Dermis microvascular lymphatic vessel endothelial cell (primary cell): ENCODE results near the gene ZBTB43. TPM values are rescaled to one million over a fixed set of nuclear protein-coding genes. Genes with fewer than 3 reads are reported as not detected.

Experiments
- DNase-seq, 2 donors: peaks; one replicate each; pipeline versions ENCODE4 v3.0.0 to v3.0.0-alpha.2; 2010; ENCODE audit warnings: low read depth in 2 of 2
- total RNA-seq: library from RNA; depleted of rRNA; stranded (reverse); fragments of >200 nt; gene quantifications from 2 replicates; pipeline ENCODE4 v1.2.1, GENCODE V29; 2014

ZBTB43 gene
- total RNA-seq, 1 donor from 2014 or later = 15.9 TPM

- no peak for DNase-seq
These were observed 51.6 kb downstream of the ZBTB43 start for GRCh38 chr9:126856326-126856877.

- no peak for DNase-seq
These were observed 52.6 kb downstream of the ZBTB43 start for GRCh38 chr9:126857261-126857960.

GRCh38 chr9:126859111-126859510 is 54.3 kb downstream of the ZBTB43 start:
- no peak for DNase-seq

GRCh38 chr9:126860077-126860756 is 55.4 kb downstream of the ZBTB43 start, which contains the start of gene ZBTB34:
ZBTB34 (plus strand) TSS chr9:126860639; CDS start chr9:126879400, 18,761 bp downstream.
- DNase-seq = peak; percentile 14 to 62

GRCh38 chr9:126860757-126861466 is 56.1 kb downstream of the ZBTB43 start:
- peak in 1 of 2 donors; percentile 35 for DNase-seq

GRCh38 chr9:126861707-126862103 is 56.9 kb downstream of the ZBTB43 start:
- no peak for DNase-seq

GRCh38 chr9:126862104-126862761 is 57.4 kb downstream of the ZBTB43 start:
- no peak for DNase-seq

- DNase-seq = no peak
These were observed 59.9 kb downstream of the ZBTB43 start for GRCh38 chr9:126864771-126865170.

GRCh38 chr9:126869368-126869767 is 64.5 kb downstream of the ZBTB43 start:
- no peak for DNase-seq

GRCh38 chr9:126872516-126872915 is 67.7 kb downstream of the ZBTB43 start:
- DNase-seq = no peak

GRCh38 chr9:126874546-126875314 is 69.9 kb downstream of the ZBTB43 start:
- DNase-seq = no peak

GRCh38 chr9:126875756-126876510 is 71.1 kb downstream of the ZBTB43 start:
- no peak for DNase-seq

GRCh38 chr9:126876531-126876930 is 71.7 kb downstream of the ZBTB43 start:
- no peak for DNase-seq

GRCh38 chr9:126877418-126877817 is 72.6 kb downstream of the ZBTB43 start:
- DNase-seq = no peak

GRCh38 chr9:126879288-126879687 is 74.4 kb downstream of the ZBTB43 start:
- DNase-seq = no peak

- no peak for DNase-seq
These were observed 75.5 kb downstream of the ZBTB43 start for GRCh38 chr9:126880226-126880946.

GRCh38 chr9:126880947-126881332 is 76.1 kb downstream of the ZBTB43 start:
- no peak for DNase-seq

GRCh38 chr9:126882746-126883145 is 77.9 kb downstream of the ZBTB43 start:
- no peak for DNase-seq

- DNase-seq = no peak
These were observed 78.8 kb downstream of the ZBTB43 start for GRCh38 chr9:126883636-126884035.
